Measurements from ENCODE around the gene ZNF785.
"Not testable (repeated sequence)": the region's sequence is repeated elsewhere in the genome, so short reads cannot be mapped to it uniquely, and the experiment has no call there.

DNA sequence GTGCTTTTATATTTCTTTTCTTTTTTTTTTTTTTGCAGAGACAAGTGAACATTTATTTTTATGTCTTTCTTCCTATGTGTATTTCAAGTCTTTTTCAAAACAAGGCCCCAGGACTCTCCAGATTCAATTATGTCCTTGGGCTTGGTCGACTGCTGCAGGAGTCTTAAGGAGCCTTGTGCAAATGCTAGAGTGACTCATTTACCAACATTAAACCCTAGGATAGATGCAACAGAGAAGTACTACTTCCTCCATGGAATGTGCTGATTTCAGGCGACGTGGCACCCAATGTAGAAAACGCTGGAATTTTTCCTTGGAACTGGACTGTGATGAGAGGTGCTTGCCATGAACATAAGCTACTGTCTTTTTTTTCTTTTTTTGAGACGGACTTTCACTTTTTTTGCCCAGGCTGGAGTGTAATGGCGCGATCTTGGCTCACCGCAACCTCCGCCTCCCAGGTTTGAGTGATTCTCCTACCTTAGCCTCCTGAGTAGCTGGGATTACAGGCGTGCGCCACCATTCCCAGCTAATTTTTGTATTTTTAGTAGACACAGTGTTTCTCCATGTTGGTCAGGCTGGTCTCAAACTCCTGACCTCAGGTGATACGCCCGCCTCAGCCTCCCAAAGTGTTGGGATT, 49.0 kb downstream of the ZNF785 start:
- TF ChIP-seq, protein P1, sequence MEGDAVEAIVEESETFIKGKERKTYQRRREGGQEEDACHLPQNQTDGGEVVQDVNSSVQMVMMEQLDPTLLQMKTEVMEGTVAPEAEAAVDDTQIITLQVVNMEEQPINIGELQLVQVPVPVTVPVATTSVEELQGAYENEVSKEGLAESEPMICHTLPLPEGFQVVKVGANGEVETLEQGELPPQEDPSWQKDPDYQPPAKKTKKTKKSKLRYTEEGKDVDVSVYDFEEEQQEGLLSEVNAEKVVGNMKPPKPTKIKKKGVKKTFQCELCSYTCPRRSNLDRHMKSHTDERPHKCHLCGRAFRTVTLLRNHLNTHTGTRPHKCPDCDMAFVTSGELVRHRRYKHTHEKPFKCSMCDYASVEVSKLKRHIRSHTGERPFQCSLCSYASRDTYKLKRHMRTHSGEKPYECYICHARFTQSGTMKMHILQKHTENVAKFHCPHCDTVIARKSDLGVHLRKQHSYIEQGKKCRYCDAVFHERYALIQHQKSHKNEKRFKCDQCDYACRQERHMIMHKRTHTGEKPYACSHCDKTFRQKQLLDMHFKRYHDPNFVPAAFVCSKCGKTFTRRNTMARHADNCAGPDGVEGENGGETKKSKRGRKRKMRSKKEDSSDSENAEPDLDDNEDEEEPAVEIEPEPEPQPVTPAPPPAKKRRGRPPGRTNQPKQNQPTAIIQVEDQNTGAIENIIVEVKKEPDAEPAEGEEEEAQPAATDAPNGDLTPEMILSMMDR (IDR thresholded peaks at IDR 0.05; ENCODE audit: low read depth, low read length) = not testable (repeated sequence)
- TF ChIP-seq POLR2A (IDR thresholded peaks at IDR 0.05; ENCODE audit: extremely low read depth, insufficient read length) = not testable (repeated sequence)
- TF ChIP-seq, protein P2, sequence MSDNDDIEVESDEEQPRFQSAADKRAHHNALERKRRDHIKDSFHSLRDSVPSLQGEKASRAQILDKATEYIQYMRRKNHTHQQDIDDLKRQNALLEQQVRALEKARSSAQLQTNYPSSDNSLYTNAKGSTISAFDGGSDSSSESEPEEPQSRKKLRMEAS (IDR thresholded peaks at IDR 0.05; ENCODE audit: low read depth, low read length) = not testable (repeated sequence)

Data from NB4 (cell line).